Peyer's patch (tissue), 4 donors: ENCODE measurements around the gene GAS2L3. TPM values are rescaled to one million over a fixed set of nuclear protein-coding genes. Genes with fewer than 3 reads are reported as not detected.

Source experiments
- DNase-seq, 3 donors: peaks; one replicate each; pipeline ENCODE4 v3.0.0-alpha.2; 2017 to 2019
- H3K27ac ChIP-seq, 4 donors: fragments of 200-600 bp; sonication (generic); one replicate each; pipeline ENCODE4 v1.5.1; 2016 to 2019
- H3K27me3 ChIP-seq, 2 donors: fragments of 200-600 bp; sonication (generic); one replicate each; pipeline ENCODE4 v1.5.1; 2019
- H3K36me3 ChIP-seq, 3 donors: fragments of 200-600 bp; sonication (generic); one replicate each; pipeline ENCODE4 v1.5.1; 2016 to 2019
- H3K4me1 ChIP-seq, 4 donors: fragments of 200-600 bp; sonication (generic); one replicate each; pipeline ENCODE4 v1.5.1; 2016 to 2019
- H3K4me3 ChIP-seq, 4 donors: fragments of 200-600 bp; sonication (generic); 1 replicate in 3 of 4; 2 replicates in 1 of 4; pipeline ENCODE4 v1.5.1; 2016 to 2019; ENCODE audit warnings: mild to moderate bottlenecking in 1 of 4
- H3K9me3 ChIP-seq, 4 donors: fragments of 200-600 bp; sonication (generic); one replicate each; pipeline ENCODE4 v1.5.1; 2016 to 2019; ENCODE audit warnings: mild to moderate bottlenecking in 1 of 4
- CTCF ChIP-seq, 6 experiments: fragments of 450-650 bp in 4 of 6; fragments of 200-600 bp in 2 of 6; sonication (generic) in 1 of 6; IDR thresholded peaks; one replicate each; pipeline ENCODE4 v1.5.1; 2017 to 2019; ENCODE audit warnings: antibody characterized with exemption in 6 of 6, mild to moderate bottlenecking in 3 of 6, moderate library complexity in 1 of 6
- POLR2A ChIP-seq, 2 donors: fragments of 450-650 bp; IDR thresholded peaks; one replicate each; pipeline ENCODE4 v1.5.1; 2017; ENCODE audit warnings: antibody characterized with exemption in 2 of 2, mild to moderate bottlenecking in 2 of 2, moderate library complexity in 2 of 2
- total RNA-seq, 4 donors: library from RNA; depleted of rRNA; stranded (reverse); fragments of >200 nt; gene quantifications; one replicate each; pipeline ENCODE4 v1.1.0, GENCODE V29; 2016

GAS2L3 gene
- total RNA-seq, 4 donors from 2014 or later: 2.5 to 20.1 (median 10.3) TPM

GRCh38 chr12:100565987-100566545 lies 7.4 kb upstream of the GAS2L3 start:
- DNase-seq: no peak
- Histone ChIP-seq H3K27ac (no peak overlapping the region), H3K27me3 (no peaks in the 10 kb centered on the region), H3K9me3 (no peaks in the 10 kb centered on the region), H3K36me3 (no peaks in the 10 kb centered on the region), H3K4me3 (no peak overlapping the region), H3K4me1 (no peaks in the 10 kb centered on the region)
- TF ChIP-seq POLR2A (IDR thresholded peaks at IDR 0.05): no peak
- TF ChIP-seq CTCF (IDR thresholded peaks at IDR 0.05): peak in 2 of 6 experiments; percentile 10 to 11

GRCh38 chr12:100566887-100567637 lies 6.4 kb upstream of the GAS2L3 start:
- Histone ChIP-seq H3K27me3 (no peaks in the 10 kb centered on the region), H3K4me1 (no peaks in the 10 kb centered on the region), H3K27ac (no peak overlapping the region), H3K4me3 (no peak overlapping the region), H3K9me3 (no peaks in the 10 kb centered on the region), H3K36me3 (no peaks in the 10 kb centered on the region)
- DNase-seq: no peak
- TF ChIP-seq CTCF (IDR thresholded peaks at IDR 0.05) (no peak), POLR2A (IDR thresholded peaks at IDR 0.05) (no peak)

GRCh38 chr12:100567945-100568344 lies 5.5 kb upstream of the GAS2L3 start:
- Histone ChIP-seq H3K36me3 (no peaks in the 10 kb centered on the region), H3K9me3 (no peaks in the 10 kb centered on the region), H3K27ac (no peak overlapping the region), H3K4me1 (no peaks in the 10 kb centered on the region), H3K4me3 (no peak overlapping the region), H3K27me3 (no peaks in the 10 kb centered on the region)
- TF ChIP-seq POLR2A (IDR thresholded peaks at IDR 0.05): no peak
- TF ChIP-seq CTCF (IDR thresholded peaks at IDR 0.05): no peak
- no peak for DNase-seq

GRCh38 chr12:100572184-100572583 lies 1.3 kb upstream of the GAS2L3 start:
- TF ChIP-seq CTCF (IDR thresholded peaks at IDR 0.05) (no peak), POLR2A (IDR thresholded peaks at IDR 0.05) (no peak)
- H3K4me1 ChIP-seq: peaks cover 0 to 8% (median 0%) of the 10 kb centered on the region in 4 donors
- no peaks in the 10 kb centered on the region for H3K27me3 ChIP-seq
- DNase-seq: no peak
- H3K36me3 ChIP-seq: no peaks in the 10 kb centered on the region
- no peak overlapping the region for H3K4me3 ChIP-seq
- H3K9me3 ChIP-seq: no peaks in the 10 kb centered on the region
- no peak overlapping the region for H3K27ac ChIP-seq

GRCh38 chr12:100574187-100575074 lies 947 bp downstream of the GAS2L3 start:
- DNase-seq: no peak

More at GRCh38 chr12:100574187-100575074, 947 bp downstream of the GAS2L3 start:
- Histone ChIP-seq H3K4me3 (peak overlapping the region; percentile 40 to 69 (median 60)), H3K27ac (peak overlapping the region; percentile 51 to 80 (median 67)), H3K27me3 (no peaks in the 10 kb centered on the region), H3K36me3 (no peaks in the 10 kb centered on the region), H3K9me3 (no peaks in the 10 kb centered on the region), H3K4me1 (peaks cover 0 to 8% (median 0%) of the 10 kb centered on the region in 4 donors)
- TF ChIP-seq CTCF (IDR thresholded peaks at IDR 0.05) (no peak), POLR2A (IDR thresholded peaks at IDR 0.05) (no peak)
